HG03095 (cell line): ENCODE results near the gene TMC2.
"Not testable (repeated sequence)": the region's sequence is repeated elsewhere in the genome, so short reads cannot be mapped to it uniquely, and the experiment has no call there.

Experiments
- ATAC-seq: cut with Tn5 transposase; IDR thresholded peaks from one replicate; pipeline ENCODE4 v1.9.1; 2021; ENCODE audit warnings: moderate library complexity; ENCODE audit not compliant: unreplicated experiment

TMC2 gene, protein sequence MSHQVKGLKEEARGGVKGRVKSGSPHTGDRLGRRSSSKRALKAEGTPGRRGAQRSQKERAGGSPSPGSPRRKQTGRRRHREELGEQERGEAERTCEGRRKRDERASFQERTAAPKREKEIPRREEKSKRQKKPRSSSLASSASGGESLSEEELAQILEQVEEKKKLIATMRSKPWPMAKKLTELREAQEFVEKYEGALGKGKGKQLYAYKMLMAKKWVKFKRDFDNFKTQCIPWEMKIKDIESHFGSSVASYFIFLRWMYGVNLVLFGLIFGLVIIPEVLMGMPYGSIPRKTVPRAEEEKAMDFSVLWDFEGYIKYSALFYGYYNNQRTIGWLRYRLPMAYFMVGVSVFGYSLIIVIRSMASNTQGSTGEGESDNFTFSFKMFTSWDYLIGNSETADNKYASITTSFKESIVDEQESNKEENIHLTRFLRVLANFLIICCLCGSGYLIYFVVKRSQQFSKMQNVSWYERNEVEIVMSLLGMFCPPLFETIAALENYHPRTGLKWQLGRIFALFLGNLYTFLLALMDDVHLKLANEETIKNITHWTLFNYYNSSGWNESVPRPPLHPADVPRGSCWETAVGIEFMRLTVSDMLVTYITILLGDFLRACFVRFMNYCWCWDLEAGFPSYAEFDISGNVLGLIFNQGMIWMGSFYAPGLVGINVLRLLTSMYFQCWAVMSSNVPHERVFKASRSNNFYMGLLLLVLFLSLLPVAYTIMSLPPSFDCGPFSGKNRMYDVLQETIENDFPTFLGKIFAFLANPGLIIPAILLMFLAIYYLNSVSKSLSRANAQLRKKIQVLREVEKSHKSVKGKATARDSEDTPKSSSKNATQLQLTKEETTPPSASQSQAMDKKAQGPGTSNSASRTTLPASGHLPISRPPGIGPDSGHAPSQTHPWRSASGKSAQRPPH

GRCh38 chr20:2536560-2536986, at the start of gene TMC2:
Gene TMC2, plus strand, starts transcription at chr20:2536573. Its CDS starts 49 bp downstream, at chr20:2536622.
- no peak for ATAC-seq

DNA sequence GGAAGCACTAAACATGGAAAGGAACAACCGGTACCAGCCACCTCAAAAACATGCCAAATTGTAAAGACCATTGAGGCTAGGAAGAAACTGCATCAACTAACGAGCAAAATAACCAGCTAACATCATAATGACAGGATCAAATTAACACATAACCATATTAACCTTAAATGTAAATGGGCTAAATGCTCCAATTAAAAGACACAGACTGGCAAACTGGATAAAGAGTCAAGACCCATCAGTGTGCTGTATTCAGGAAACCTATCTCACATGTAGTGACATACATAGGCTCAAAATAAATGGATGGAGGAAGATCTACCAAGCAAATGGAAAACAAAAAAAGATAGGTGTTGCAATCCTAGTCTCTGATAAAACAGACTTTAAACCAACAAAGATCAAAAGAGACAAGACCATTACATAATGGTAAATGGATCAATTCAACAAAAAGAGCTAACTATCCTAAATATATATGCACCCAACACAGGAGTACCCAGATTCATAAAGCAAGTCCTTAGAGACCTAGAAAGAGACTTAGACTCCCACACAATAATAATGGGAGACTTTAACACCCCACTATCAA, 33.5 kb upstream of the TMC2 start:
- not testable (repeated sequence) for ATAC-seq

DNA sequence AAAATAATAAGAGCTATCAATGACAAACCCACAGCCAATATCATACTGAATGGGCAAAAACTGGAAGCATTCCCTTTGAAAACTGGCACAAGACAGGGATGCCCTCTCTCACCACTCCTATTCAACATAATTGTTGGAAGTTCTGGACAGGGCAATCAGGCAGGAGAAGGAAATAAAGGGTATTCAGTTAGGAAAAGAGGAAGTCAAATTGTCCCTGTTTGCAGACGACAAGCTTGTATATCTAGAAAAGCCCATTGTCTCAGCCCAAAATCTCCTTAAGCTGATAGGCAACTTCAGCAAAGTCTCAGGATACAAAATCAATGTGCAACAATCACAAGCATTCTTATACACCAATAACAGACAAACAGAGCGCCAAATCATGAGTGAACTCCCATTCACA, 31.6 kb upstream of the TMC2 start:
- ATAC-seq, result not testable (repeated sequence)

DNA sequence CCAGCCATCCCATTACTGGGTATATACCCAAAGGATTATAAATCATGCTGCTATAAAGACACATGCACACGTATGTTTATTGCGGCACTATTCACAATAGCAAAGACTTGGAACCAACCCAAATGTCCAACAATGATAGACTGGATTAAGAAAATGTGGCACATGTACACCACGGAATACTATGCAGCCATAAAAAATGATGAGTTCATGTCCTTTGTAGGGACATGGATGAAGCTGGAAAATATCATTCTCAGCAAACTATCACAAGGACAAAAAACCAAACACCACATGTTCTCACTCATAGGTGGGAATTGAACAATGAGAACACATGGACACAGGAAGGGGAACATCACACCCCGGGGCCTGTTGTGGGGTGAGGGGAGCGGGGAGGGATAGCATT, 29.9 kb upstream of the TMC2 start:
- ATAC-seq, result not testable (repeated sequence)

DNA sequence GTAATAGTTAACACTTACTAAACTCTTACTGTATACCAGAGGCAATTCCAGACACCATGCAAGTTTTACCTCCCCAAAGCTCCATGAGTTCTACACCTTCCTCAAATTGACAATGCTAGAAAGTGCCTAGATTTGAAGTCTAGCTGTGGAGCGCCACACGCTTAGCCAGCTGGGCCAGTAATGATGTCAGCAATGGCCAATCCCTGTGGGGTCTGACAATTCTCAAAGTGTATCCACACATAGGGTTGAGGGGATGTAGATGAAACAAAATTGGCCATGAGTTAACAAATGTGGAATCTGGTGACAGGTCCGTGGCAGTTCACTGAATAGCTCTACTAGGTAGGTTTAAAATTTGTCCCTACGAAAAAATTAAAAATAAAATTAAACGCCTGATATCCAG, 28.9 kb upstream of the TMC2 start:
- no peak for ATAC-seq

GRCh38 chr20:2507875-2508630, 28.3 kb upstream of the TMC2 start:
- peak; percentile 3 for ATAC-seq

GRCh38 chr20:2508631-2509467, 27.5 kb upstream of the TMC2 start, which contains the start of gene ZNF343:
Gene ZNF343, minus strand, starts transcription at chr20:2508915. Its CDS starts 15,020 bp downstream, at chr20:2493895.
- ATAC-seq, result peak; percentile 95

- ATAC-seq, result no peak
Observed at GRCh38 chr20:2509468-2509781, 26.9 kb upstream of the TMC2 start.

DNA sequence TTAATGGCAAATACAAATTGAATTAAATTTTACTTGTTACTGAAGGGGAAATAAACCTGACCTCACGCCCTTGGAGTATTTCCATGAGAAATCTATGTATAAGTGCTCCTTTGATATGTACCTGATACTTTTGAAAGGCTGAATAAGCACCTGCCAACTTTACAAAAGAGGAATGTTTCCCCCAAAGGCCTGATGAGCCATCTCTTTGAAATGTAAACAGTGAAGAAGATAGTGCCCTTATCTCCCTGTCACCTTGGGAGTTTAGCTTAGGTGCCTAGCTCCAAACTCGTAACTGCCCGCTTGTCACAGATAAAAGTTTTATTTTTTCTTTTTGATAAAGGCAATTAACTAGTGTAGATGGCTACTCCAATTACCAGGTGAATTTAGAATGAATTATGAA, 26.6 kb upstream of the TMC2 start:
- no peak for ATAC-seq

- no peak for ATAC-seq
Observed at GRCh38 chr20:2515203-2515602, 21.2 kb upstream of the TMC2 start.

GRCh38 chr20:2516399-2516798, 20.0 kb upstream of the TMC2 start:
- ATAC-seq, result no peak

- no peak for ATAC-seq
Observed at GRCh38 chr20:2518096-2518495, 18.3 kb upstream of the TMC2 start.

DNA sequence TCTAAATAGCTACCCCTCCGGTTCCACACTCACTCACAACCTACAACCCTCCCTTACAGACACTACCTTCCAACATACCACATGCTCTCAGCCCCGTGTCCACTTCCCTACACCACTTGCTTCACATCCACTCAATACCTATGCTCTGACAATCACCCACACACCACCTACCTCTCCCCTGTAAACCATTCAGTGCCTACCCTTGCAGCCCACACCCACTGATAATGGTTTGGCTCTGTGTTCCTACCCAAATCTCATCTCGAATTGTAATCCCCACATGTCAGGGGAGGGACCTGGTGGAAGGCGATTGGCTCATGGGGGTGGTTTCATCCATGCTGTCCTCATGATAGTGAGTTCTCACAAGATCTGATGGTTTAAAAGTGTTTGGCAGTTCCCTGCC, 17.8 kb upstream of the TMC2 start:
- no peak for ATAC-seq

- ATAC-seq, result no peak
Observed at GRCh38 chr20:2519115-2519809, 17.1 kb upstream of the TMC2 start.

DNA sequence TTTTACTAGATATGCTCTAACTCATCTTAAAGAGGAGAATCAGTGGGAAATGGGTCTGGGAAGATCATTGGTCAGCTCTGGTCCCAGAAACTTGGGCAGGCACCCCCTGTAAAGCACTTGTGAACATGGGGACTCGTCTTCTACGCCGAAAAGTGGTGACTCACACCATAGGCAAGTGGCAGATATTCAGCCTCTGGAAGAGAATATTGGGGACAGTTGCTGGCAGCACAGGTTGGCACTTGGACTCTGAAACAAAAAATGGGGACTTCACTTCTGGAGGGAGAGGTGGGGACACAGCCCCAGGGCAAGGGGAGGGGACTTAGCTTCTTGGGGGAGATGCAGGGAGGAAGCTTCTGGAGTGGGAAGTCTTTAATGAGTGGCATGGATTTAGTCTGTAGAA, 15.8 kb upstream of the TMC2 start:
- ATAC-seq, result no peak

- no peak for ATAC-seq
Observed at GRCh38 chr20:2521369-2522305, 14.7 kb upstream of the TMC2 start.

- ATAC-seq, result not testable (repeated sequence)
Observed at GRCh38 chr20:2522826-2523429, 13.4 kb upstream of the TMC2 start.
